Endothelial cell of umbilical vein (primary cell): Measurements from ENCODE around the gene COL9A3. TPM values are rescaled to one million over a fixed set of nuclear protein-coding genes. Genes with fewer than 3 reads are reported as not detected.

ENCODE experiments used
- BruUV-seq: library from RNA; stranded (reverse); fragments of 400-500 nt; replicated peaks from 2 replicates; lab custom pipeline; 2021; lab: Mats Ljungman, UMichigan
- CTCF ChIA-PET: fragments of 300-600, 350-600 bp; sonication (Branson Sonifier 250); formaldehyde crosslinking; loops from one replicate; lab custom pipeline; 2021; ENCODE audit warnings: antibody characterized with exemption, inconsistent platforms; lab: Charles Lee
- POLR2A ChIA-PET: fragments of 300-600, 350-600 bp; sonication (Branson Sonifier 250); formaldehyde crosslinking; loops from one replicate; lab custom pipeline; 2021; ENCODE audit warnings: antibody characterized with exemption, inconsistent platforms; lab: Charles Lee
- DNase-seq: peaks from one replicate; pipeline ENCODE4 v3.0.0-alpha.2; 2011; ENCODE audit warnings: low read depth, low spot score
- FAIRE-seq: peaks from 2 replicates; lab custom pipeline; 2011; peaks lifted over from hg19 to GRCh38; lab: Jason Lieb, UNC
- H2AFZ ChIP-seq: 2 replicates; pipeline ENCODE4 v1.6.0; 2012; ENCODE audit warnings: low read depth, low read length, control low read depth, inconsistent platforms
- H3K27ac ChIP-seq: 2 replicates; pipeline ENCODE4 v1.5.1; 2011; ENCODE audit warnings: low read depth, mild to moderate bottlenecking, control low read depth, low read length, moderate library complexity; ENCODE audit not compliant: insufficient read depth
- H3K27me3 ChIP-seq, 2 experiments: 2 replicates each; pipeline versions ENCODE4 v1.6.0 to v1.6.1; 2011; ENCODE audit warnings: low read length in 2 of 2, mixed read lengths in 1 of 2; ENCODE audit not compliant: control insufficient read depth in 2 of 2, insufficient read depth in 2 of 2
- H3K36me3 ChIP-seq, 2 experiments: 2 replicates in 1 of 2; 3 replicates in 1 of 2; pipeline ENCODE4 v1.5.1; 2011; ENCODE audit warnings: low read length in 2 of 2, mild to moderate bottlenecking in 1 of 2, moderate library complexity in 1 of 2; ENCODE audit not compliant: control insufficient read depth in 2 of 2, insufficient read depth in 2 of 2; ENCODE audit errors: extremely low read depth in 1 of 2
- H3K4me1 ChIP-seq: 3 replicates; pipeline ENCODE4 v1.5.1; 2011; ENCODE audit warnings: mild to moderate bottlenecking, low read length; ENCODE audit not compliant: control insufficient read depth, insufficient read depth; ENCODE audit errors: extremely low read depth
- H3K4me2 ChIP-seq: 2 replicates; pipeline ENCODE4 v1.6.1; 2011; ENCODE audit warnings: low read length, control low read depth, mixed read lengths; ENCODE audit not compliant: insufficient read depth
- H3K4me3 ChIP-seq, 3 experiments: fragments of 200-600 bp in 1 of 3; sonication (generic), shearing (Covaris generic) in 1 of 3; replicated peaks in 1 of 3; 2 replicates each; pipeline ENCODE4 v1.5.1; 2011 to 2016; ENCODE audit warnings: control low read depth in 3 of 3, low read length in 3 of 3, mild to moderate bottlenecking in 2 of 3, inconsistent platforms in 1 of 3, low read depth in 1 of 3, moderate library complexity in 1 of 3; ENCODE audit not compliant: insufficient read depth in 1 of 3
- H3K79me2 ChIP-seq: 2 replicates; pipeline ENCODE4 v1.6.0; 2012; ENCODE audit warnings: low read length, inconsistent platforms; ENCODE audit not compliant: control insufficient read depth, insufficient read depth
- H3K9ac ChIP-seq: replicated peaks from 2 replicates; pipeline ENCODE3; 2011; ENCODE audit warnings: low read length, control low read depth; ENCODE audit not compliant: insufficient read depth; ENCODE audit errors: extremely low read depth
- H3K9me1 ChIP-seq: replicated peaks from 3 replicates; pipeline ENCODE4 v1.6.0; 2011; ENCODE audit warnings: mild to moderate bottlenecking, low read length; ENCODE audit not compliant: control insufficient read depth, insufficient read depth; ENCODE audit errors: extremely low read depth
- H3K9me3 ChIP-seq: replicated peaks from 2 replicates; pipeline ENCODE4 v1.5.1; 2012; ENCODE audit warnings: low read length, inconsistent platforms; ENCODE audit not compliant: control insufficient read depth, insufficient read depth
- H4K20me1 ChIP-seq: replicated peaks from 2 replicates; pipeline ENCODE3; 2011; ENCODE audit warnings: mild to moderate bottlenecking, low read length; ENCODE audit not compliant: control insufficient read depth, insufficient read depth; ENCODE audit errors: extremely low read depth
- CTCF ChIP-seq, 2 donors: IDR thresholded peaks; 1 replicate in 1 of 2; 2 replicates in 1 of 2; pipeline ENCODE4 v1.5.1; 2011; ENCODE audit warnings: low read length in 2 of 2, mild to moderate bottlenecking in 2 of 2, moderate library complexity in 2 of 2, control low read depth in 1 of 2, inconsistent platforms in 1 of 2, low read depth in 1 of 2; ENCODE audit not compliant: insufficient read depth in 1 of 2; ENCODE audit errors: extremely low read depth in 1 of 2
- EZH2 ChIP-seq: IDR thresholded peaks from 2 replicates; pipeline ENCODE4 v1.6.1; 2012; ENCODE audit warnings: borderline replicate concordance, low read depth, mild to moderate bottlenecking, moderate library complexity, low read length, inconsistent platforms; ENCODE audit not compliant: severe bottlenecking
- FOS ChIP-seq: IDR thresholded peaks from 2 replicates; pipeline ENCODE4 v1.6.1; 2011; ENCODE audit warnings: mild to moderate bottlenecking, low read length, moderate library complexity, borderline replicate concordance; ENCODE audit not compliant: insufficient read depth
- GATA2 ChIP-seq: IDR thresholded peaks from 2 replicates; pipeline ENCODE4 v1.7.0; 2011; ENCODE audit warnings: low read depth, mild to moderate bottlenecking, moderate library complexity, mixed read lengths, low read length; ENCODE audit not compliant: insufficient read length, insufficient read depth
- JUN ChIP-seq: IDR thresholded peaks from 2 replicates; pipeline ENCODE4 v1.6.1; 2011; ENCODE audit warnings: borderline replicate concordance, low read depth; ENCODE audit not compliant: insufficient read length, insufficient read depth
- MAX ChIP-seq: IDR thresholded peaks from 2 replicates; pipeline ENCODE4 v1.6.1; 2011; ENCODE audit not compliant: insufficient read depth, insufficient read length
- MYC ChIP-seq: IDR thresholded peaks from one replicate; pipeline ENCODE4 v1.6.1; 2011; ENCODE audit warnings: mild to moderate bottlenecking, low read depth, low read length
- POLR2A ChIP-seq: IDR thresholded peaks from 2 replicates; pipeline ENCODE4 v1.6.1; 2012; ENCODE audit warnings: low read depth, mild to moderate bottlenecking, control low read depth, low read length
- POLR2AphosphoS5 ChIP-seq: IDR thresholded peaks from 2 replicates; pipeline ENCODE4 v1.6.1; 2012; ENCODE audit warnings: low read depth, mild to moderate bottlenecking, control low read depth, low read length, moderate library complexity; ENCODE audit not compliant: insufficient read depth
- dilution Hi-C: fragments of 300-500 bp; cut with MboI; formaldehyde crosslinking; loops from one replicate; pipeline ENCODE4 v1.15.0; 2019; ENCODE audit warnings: low sequenced_read_pairs; ENCODE audit not compliant: extremely low pct_ligation_motif_present
- intact Hi-C: fragments of 100-400 bp; cut with micrococcal nuclease; formaldehyde crosslinking; loops from one replicate; pipeline ENCODE4 v1.10.0; 2022
- polyA plus RNA-seq, 4 experiments: library from polyadenylated mRNA; depleted of rRNA in 3 of 4; stranded (reverse) in 3 of 4; unstranded in 1 of 4; fragments of >200 nt; gene quantifications; 2 replicates each; pipeline versions ENCODE4 v1.2.1 to v1.2.3, GENCODE V29; 2011 to 2012; ENCODE audit warnings: missing spikeins in 1 of 4
- total RNA-seq: library from RNA; stranded (reverse); gene quantifications from 2 replicates; pipeline ENCODE4 v1.2.3, GENCODE V29; 2021

COL9A3 gene
- total and polyA plus RNA-seq, 2 donors (not counting 3 experiments of a cell fraction or from before 2014, with no cell fraction given): 0.46 to 0.60 TPM

GRCh38 chr20:62841705-62842212 lies 24.9 kb downstream of the COL9A3 start:
- no peaks in the 10 kb centered on the region for H3K9me3 ChIP-seq
- no peaks in the 10 kb centered on the region for H3K9me1 ChIP-seq
- dilution Hi-C loops (no loop called here), intact Hi-C loops (no loop called here)
- no peaks in the 10 kb centered on the region for H3K27me3 ChIP-seq
- no peaks in the 10 kb centered on the region for H3K79me2 ChIP-seq
- TF ChIP-seq CTCF (IDR thresholded peaks at IDR 0.05; ENCODE audit: extremely low read depth in 1 of 2, insufficient read depth in 1 of 2, low read depth in 1 of 2, low read length in 2 of 2) (no peak), FOS (no peak), MAX (no peak), JUN (no peak), GATA2 (no peak), EZH2 (no peak), MYC (no peak), POLR2AphosphoS5 (no peak), POLR2A (no peak)
- no peak overlapping the region for H3K4me3 ChIP-seq
- ChIA-PET POLR2A (no interaction called here), CTCF (no interaction called here)
- no peaks in the 10 kb centered on the region for H3K4me1 ChIP-seq
- H3K36me3 ChIP-seq: no peaks in the 10 kb centered on the region
- H3K27ac ChIP-seq: no peak overlapping the region
- H3K9ac ChIP-seq: no peak overlapping the region
- no TSS peak for BruUV-seq
- no peak for FAIRE-seq
- no peak for DNase-seq
- no peak overlapping the region for H3K4me2 ChIP-seq
- no peak overlapping the region for H2AFZ ChIP-seq
- no peaks in the 10 kb centered on the region for H4K20me1 ChIP-seq
